ENCODE measurements around the gene MATR3. TPM values are rescaled to one million over a fixed set of nuclear protein-coding genes. Genes with fewer than 3 reads are reported as not detected.

MATR3 gene
- total and polyA plus RNA-seq, 10 of the 15 experiments (the other 5 are each of a cell fraction or from before 2014, with no cell fraction given) = 134 to 401 (median 221) TPM

- TF ChIP-seq ZNF687 (IDR thresholded peaks at IDR 0.05) (no peak), SUPT20H (IDR thresholded peaks at IDR 0.05; ENCODE audit: borderline replicate concordance, control insufficient read depth, low read depth, low read length) (no peak)
Observed at GRCh38 chr5:139276426-139276825, 17.1 kb upstream of the MATR3 start (continued).

- intact Hi-C loops (cut with micrococcal nuclease; ENCODE audit: unreplicated experiment) = loop anchor here (5.0 kb wide), 1 partner anchor 250 kb away; no protein-coding TSS in a partner anchor
- BruUV-seq (replicated peaks) = no TSS peak
- POLR2A ChIA-PET = interaction anchor here (0.5 to 3.0 kb wide), 9 partner anchors 9 to 324 kb away, joined by 3 to 19 read pairs (median 7); partner anchors contain the start of genes MATR3 and PAIP2
- peak overlapping the region; percentile 82 for H3K4me3 ChIP-seq
- H3K9me3 ChIP-seq (replicated peaks; ENCODE audit: control insufficient read depth, insufficient read depth, low read length) = no peaks in the 10 kb centered on the region
- H3K27me3 ChIP-seq (replicated peaks in 1 of 2; ENCODE audit: control insufficient read depth in 2 of 2, insufficient read depth in 2 of 2, low read length in 1 of 2) = no peaks in the 10 kb centered on the region
- ATAC-seq (no peak), FAIRE-seq (peak; percentile 13), DNase-seq (ENCODE audit: low read depth, low spot score) (no peak)
- in situ Hi-C loops (cut with MboI) = no loop called here
- H3K36me3 ChIP-seq (ENCODE audit: control insufficient read depth in 2 of 2, insufficient read depth in 2 of 2, low read length in 1 of 2) = peaks cover 5 to 27% of the 10 kb centered on the region in 2 experiments
- H2AFZ ChIP-seq (ENCODE audit: control insufficient read depth, low read depth, low read length) = no peak overlapping the region; the same call in 1 of the 2 replicates
- H3K79me2 ChIP-seq (ENCODE audit: control insufficient read depth, insufficient read depth, low read length) = peaks cover 73% of the 10 kb centered on the region
- H3K9ac ChIP-seq (ENCODE audit: control insufficient read depth, insufficient read depth, low read length) = peak overlapping the region; percentile 95
- peak overlapping the region; percentile 64 for H3K27ac ChIP-seq (ENCODE audit: control insufficient read depth, insufficient read depth)
- H3K4me2 ChIP-seq (ENCODE audit: control insufficient read depth, insufficient read depth) = peak overlapping the region; percentile 93
- CTCF ChIA-PET = interaction anchor here (0.7 to 5.9 kb wide), 8 partner anchors 9 to 452 kb away, joined by 3 to 47 read pairs (median 5); partner anchors contain the start of gene MATR3
- peaks cover 32% of the 10 kb centered on the region for H3K4me1 ChIP-seq (ENCODE audit: control insufficient read depth, insufficient read depth, low read length)
- RAD21 ChIA-PET (ENCODE audit: unreplicated experiment) = interaction anchor here (0.6 to 4.4 kb wide), 9 partner anchors 9 to 130 kb away, joined by 3 to 31 read pairs (median 7); partner anchors contain the start of genes MATR3 and MZB1
- no peaks in the 10 kb centered on the region; the same call in 1 of the 2 replicates for H4K20me1 ChIP-seq (ENCODE audit: control insufficient read depth, insufficient read depth)
- SMC1A ChIA-PET (ENCODE audit: uncharacterized antibody, unreplicated experiment) = interaction anchor here (0.6 to 9.9 kb wide), 10 partner anchors 9 to 113 kb away, joined by 3 to 136 read pairs (median 6); partner anchors contain the start of genes MATR3 and MZB1
- WGBS (ENCODE audit: insufficient coverage, insufficient replicate concordance, low lambda C conversion rate, missing lambda C conversion rate) = 0% methylated on average over 5 of the region's 5 CpGs
- TF ChIP-seq SIX5 (IDR thresholded peaks at IDR 0.05; ENCODE audit: low read depth, low read length, severe bottlenecking) = no peak
- no peak for TF ChIP-seq MXI1 (IDR thresholded peaks at IDR 0.05; ENCODE audit: low read depth, low read length)
- TF ChIP-seq MTA2 (IDR thresholded peaks at IDR 0.05; ENCODE audit: low read depth) = no peak
- no peak for TF ChIP-seq RCOR1 (conservative IDR thresholded peaks at IDR 0.05; ENCODE audit: low read depth, low read length)
- TF ChIP-seq SUPT20H (IDR thresholded peaks at IDR 0.05; ENCODE audit: borderline replicate concordance, control insufficient read depth, low read depth, low read length) = no peak
- no peak for TF ChIP-seq ZNF592 (IDR thresholded peaks at IDR 0.05)
- TF ChIP-seq SMC3 (IDR thresholded peaks at IDR 0.05; ENCODE audit: borderline replicate concordance, low read length) = no peak
- no peak for TF ChIP-seq DPF2 (IDR thresholded peaks at IDR 0.05)
- TF ChIP-seq FOXK2 (IDR thresholded peaks at IDR 0.05) = no peak
Observed at GRCh38 chr5:139277171-139277570, 16.4 kb upstream of the MATR3 start.
